Adrenal gland (tissue), 5 donors: ENCODE results near the gene CSNK1G1.

ENCODE experiments used
- CTCF ChIP-seq, 6 experiments: fragments of 450-650 bp in 4 of 6; fragments of 200-600 bp in 2 of 6; sonication (generic) in 1 of 6; IDR thresholded peaks; 1 replicate in 5 of 6; 2 replicates in 1 of 6; pipeline versions ENCODE4 v1.5.1 to v1.8.0; 2016 to 2021; ENCODE audit warnings: antibody characterized with exemption in 6 of 6, mild to moderate bottlenecking in 2 of 6, moderate library complexity in 1 of 6
- POLR2A ChIP-seq, 2 donors: fragments of 450-650 bp; IDR thresholded peaks; one replicate each; pipeline ENCODE4 v1.6.1; 2017; ENCODE audit warnings: antibody characterized with exemption in 2 of 2, mild to moderate bottlenecking in 2 of 2, moderate library complexity in 1 of 2
- donor health status: DM: no; HTN: no; CAD: no.

GRCh38 chr15:64355944-64356709 is at the start of gene CSNK1G1:
- TF ChIP-seq CTCF (IDR thresholded peaks at IDR 0.05) (peak; percentile 22 to 82 (median 58)), POLR2A (IDR thresholded peaks at IDR 0.05) (peak in 1 of 2 donors; percentile 31)
